HL-60 (cell line): ENCODE results near the gene CD93.

Source experiments
- POLR2AphosphoS5 ChIP-seq: IDR thresholded peaks from 2 replicates; pipeline ENCODE4 v1.6.1; 2012; ENCODE audit warnings: low read depth
- TF ChIP-seq, protein P1 (sequence below): IDR thresholded peaks from one replicate; pipeline ENCODE4 v1.5.1; 2011; ENCODE audit warnings: low read length, control low read depth, inconsistent platforms; ENCODE audit not compliant: insufficient read depth

DNA sequence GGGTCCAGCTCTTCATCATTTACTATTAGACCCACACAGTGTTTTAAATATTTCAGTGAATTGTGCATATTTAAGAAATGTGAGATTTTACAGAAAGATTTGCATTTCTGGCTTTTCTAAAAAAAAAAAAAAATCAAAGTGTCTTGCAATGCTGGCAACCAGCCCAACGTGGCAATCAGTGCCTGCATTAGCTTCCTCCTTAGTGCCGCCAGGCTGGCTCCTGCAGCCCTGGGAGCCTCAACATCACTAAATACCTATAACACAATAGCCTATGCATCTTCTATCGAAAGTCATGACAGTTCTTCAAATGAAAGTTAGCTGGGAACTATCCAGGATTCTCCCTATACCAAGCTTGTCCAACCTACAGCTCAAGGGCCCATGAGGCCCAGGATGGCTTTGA lies 9.4 kb upstream of the CD93 start:
- TF ChIP-seq, protein P1, sequence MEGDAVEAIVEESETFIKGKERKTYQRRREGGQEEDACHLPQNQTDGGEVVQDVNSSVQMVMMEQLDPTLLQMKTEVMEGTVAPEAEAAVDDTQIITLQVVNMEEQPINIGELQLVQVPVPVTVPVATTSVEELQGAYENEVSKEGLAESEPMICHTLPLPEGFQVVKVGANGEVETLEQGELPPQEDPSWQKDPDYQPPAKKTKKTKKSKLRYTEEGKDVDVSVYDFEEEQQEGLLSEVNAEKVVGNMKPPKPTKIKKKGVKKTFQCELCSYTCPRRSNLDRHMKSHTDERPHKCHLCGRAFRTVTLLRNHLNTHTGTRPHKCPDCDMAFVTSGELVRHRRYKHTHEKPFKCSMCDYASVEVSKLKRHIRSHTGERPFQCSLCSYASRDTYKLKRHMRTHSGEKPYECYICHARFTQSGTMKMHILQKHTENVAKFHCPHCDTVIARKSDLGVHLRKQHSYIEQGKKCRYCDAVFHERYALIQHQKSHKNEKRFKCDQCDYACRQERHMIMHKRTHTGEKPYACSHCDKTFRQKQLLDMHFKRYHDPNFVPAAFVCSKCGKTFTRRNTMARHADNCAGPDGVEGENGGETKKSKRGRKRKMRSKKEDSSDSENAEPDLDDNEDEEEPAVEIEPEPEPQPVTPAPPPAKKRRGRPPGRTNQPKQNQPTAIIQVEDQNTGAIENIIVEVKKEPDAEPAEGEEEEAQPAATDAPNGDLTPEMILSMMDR = no peak
- no peak for TF ChIP-seq POLR2AphosphoS5
